ENCODE measurements around the gene HOXD12.

Gene HOXD12

GRCh38 chr2:176136374-176137251 lies 37.0 kb downstream of the HOXD12 start:
- no peak for DNase-seq

GRCh38 chr2:176137252-176137580 lies 37.6 kb downstream of the HOXD12 start:
- DNase-seq, result no peak

- DNase-seq, result no peak
Observed at GRCh38 chr2:176137906-176138305, 38.3 kb downstream of the HOXD12 start.

- DNase-seq, result no peak
Observed at GRCh38 chr2:176138526-176138922, 38.9 kb downstream of the HOXD12 start.

GRCh38 chr2:176138923-176139660 lies 39.5 kb downstream of the HOXD12 start:
- DNase-seq, result no peak

GRCh38 chr2:176139661-176140512 lies 40.3 kb downstream of the HOXD12 start:
- no peak for DNase-seq

GRCh38 chr2:176140513-176141317 lies 41.1 kb downstream of the HOXD12 start:
- DNase-seq, result peak in 2 of 4 experiments; percentile 22 to 53

- no peak for DNase-seq
Observed at GRCh38 chr2:176142281-176142680, 42.7 kb downstream of the HOXD12 start.

GRCh38 chr2:176145085-176145969 lies 45.7 kb downstream of the HOXD12 start:
- no peak for DNase-seq

GRCh38 chr2:176146101-176146500 lies 46.5 kb downstream of the HOXD12 start:
- no peak for DNase-seq

GRCh38 chr2:176146645-176147044 lies 47.0 kb downstream of the HOXD12 start:
- no peak for DNase-seq

- DNase-seq, result no peak
Observed at GRCh38 chr2:176147210-176147799, 47.7 kb downstream of the HOXD12 start.

- DNase-seq, result no peak
Observed at GRCh38 chr2:176147800-176148496, 48.4 kb downstream of the HOXD12 start.

- DNase-seq, result no peak
Observed at GRCh38 chr2:176148751-176149421, 49.3 kb downstream of the HOXD12 start.

GRCh38 chr2:176149481-176149938 lies 49.9 kb downstream of the HOXD12 start:
- no peak for DNase-seq

- no peak for DNase-seq
Observed at GRCh38 chr2:176149939-176150583, 50.5 kb downstream of the HOXD12 start.

- no peak for DNase-seq
Observed at GRCh38 chr2:176150584-176151441, 51.2 kb downstream of the HOXD12 start.

All from activated naive CD4-positive, alpha-beta T cell (primary cell).